ENCODE measurements around the gene ATXN7L2. TPM values are rescaled to one million over a fixed set of nuclear protein-coding genes. Genes with fewer than 3 reads are reported as not detected.

The ATXN7L2 gene
- total and polyA plus RNA-seq, 2 donors from 2014 or later: 5.7 to 7.3 TPM

DNA sequence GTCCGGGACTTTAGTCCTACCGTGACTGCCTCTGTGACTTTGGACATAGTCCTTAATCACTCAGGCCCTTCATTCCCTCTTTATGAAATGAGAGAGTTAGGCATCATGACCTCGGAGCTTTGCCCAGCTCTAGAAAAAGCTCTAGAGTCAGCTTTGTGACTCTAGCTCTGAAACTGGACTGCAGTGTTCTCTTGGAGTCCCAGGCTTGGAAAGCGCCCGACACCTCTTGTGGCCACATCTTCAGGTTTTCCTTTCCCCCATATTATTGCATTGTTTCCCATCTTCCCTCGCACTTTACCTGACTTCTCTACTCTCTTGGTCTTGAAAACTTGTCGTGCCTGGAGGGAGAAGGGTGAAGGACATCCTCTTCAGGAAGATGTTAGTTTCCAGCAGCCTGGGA is 38.3 kb downstream of the ATXN7L2 start:
- no peak overlapping the region for H3K27ac ChIP-seq (ENCODE audit: low read depth in 2 of 2, low read length in 2 of 2)
- no peaks in the 10 kb centered on the region for H3K4me1 ChIP-seq (ENCODE audit: control insufficient read depth in 2 of 3, insufficient read depth in 2 of 3, low read depth in 1 of 3, low read length in 3 of 3)
- intact Hi-C loops (cut with DNase I): loop anchor here (10.0 kb wide), 1 partner anchor 97 kb away; the partner anchor contains the start of gene PSMA5
- no peak for DNase-seq
- no peaks in the 10 kb centered on the region for H3K36me3 ChIP-seq (ENCODE audit: control insufficient read depth in 2 of 3, insufficient read depth in 3 of 3, low read length in 3 of 3)
- H3K9ac ChIP-seq (ENCODE audit: low read length in 3 of 3): no peak overlapping the region
- FAIRE-seq: no peak
- no peaks in the 10 kb centered on the region for H3K27me3 ChIP-seq (ENCODE audit: control insufficient read depth, insufficient read depth, low read length)
- no peak for TF ChIP-seq CTCF (IDR thresholded peaks at IDR 0.05; ENCODE audit: borderline replicate concordance, extremely low read depth, insufficient read depth)
- H3K9me3 ChIP-seq (ENCODE audit: control insufficient read depth in 2 of 3, insufficient read depth in 1 of 3, low read length in 3 of 3): no peaks in the 10 kb centered on the region
- H3K4me3 ChIP-seq (ENCODE audit: low read length in 3 of 3): no peak overlapping the region

GRCh38 chr1:109523706-109524105 is 40.0 kb downstream of the ATXN7L2 start:
- H3K36me3 ChIP-seq (ENCODE audit: control insufficient read depth in 2 of 3, insufficient read depth in 3 of 3, low read length in 3 of 3): no peaks in the 10 kb centered on the region
- TF ChIP-seq CTCF (IDR thresholded peaks at IDR 0.05; ENCODE audit: borderline replicate concordance, extremely low read depth, insufficient read depth): no peak
- H3K4me3 ChIP-seq (ENCODE audit: low read length in 3 of 3): no peak overlapping the region
- FAIRE-seq: no peak
- H3K27me3 ChIP-seq (ENCODE audit: control insufficient read depth, insufficient read depth, low read length): no peaks in the 10 kb centered on the region
- no peaks in the 10 kb centered on the region for H3K4me1 ChIP-seq (ENCODE audit: control insufficient read depth in 2 of 3, insufficient read depth in 2 of 3, low read depth in 1 of 3, low read length in 3 of 3)
- no peak overlapping the region for H3K9ac ChIP-seq (ENCODE audit: low read length in 3 of 3)
- H3K9me3 ChIP-seq (ENCODE audit: control insufficient read depth in 2 of 3, insufficient read depth in 1 of 3, low read length in 3 of 3): no peaks in the 10 kb centered on the region
- DNase-seq: no peak
- intact Hi-C loops (cut with DNase I): loop anchor here (10.0 kb wide), 1 partner anchor 99 kb away; the partner anchor contains the start of gene PSMA5
- no peak overlapping the region for H3K27ac ChIP-seq (ENCODE audit: low read depth in 2 of 2, low read length in 2 of 2)

DNA sequence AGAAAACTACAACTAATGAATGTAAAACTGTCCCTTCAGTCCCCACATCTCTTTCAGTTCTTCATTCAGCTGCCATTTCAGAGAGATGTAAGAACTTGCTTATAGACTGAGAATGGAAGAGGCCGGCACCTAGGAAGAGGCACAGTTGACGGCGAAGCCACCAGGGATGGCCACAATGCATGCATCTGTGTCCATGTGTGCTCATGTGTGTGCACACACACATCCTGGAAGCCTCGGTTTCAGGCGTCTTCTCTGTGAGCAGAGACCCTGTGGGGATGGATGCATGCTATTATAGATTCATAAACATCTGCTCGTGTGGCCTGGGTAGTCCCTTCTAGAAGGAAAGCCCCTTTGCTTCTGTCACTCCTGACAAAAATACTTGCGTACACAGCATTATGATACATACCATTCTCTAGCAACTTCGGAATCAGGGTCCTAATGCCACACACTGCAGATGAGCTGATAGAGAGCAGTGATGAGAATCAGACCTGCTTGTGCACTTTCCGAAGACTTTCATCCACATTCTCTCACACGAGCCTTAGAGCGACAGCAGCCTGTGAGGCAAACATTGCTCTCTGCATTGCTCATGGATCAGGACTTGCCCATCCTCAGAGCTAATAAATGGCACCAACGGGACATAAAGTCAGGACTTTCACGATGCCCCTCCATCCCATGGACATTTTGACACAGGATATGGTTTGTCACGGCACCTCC is 43.5 kb downstream of the ATXN7L2 start:
- no peak for TF ChIP-seq CTCF (IDR thresholded peaks at IDR 0.05; ENCODE audit: borderline replicate concordance, extremely low read depth, insufficient read depth)
- no peak overlapping the region for H3K9ac ChIP-seq (ENCODE audit: low read length in 3 of 3)
- no peaks in the 10 kb centered on the region for H3K4me1 ChIP-seq (ENCODE audit: control insufficient read depth in 2 of 3, insufficient read depth in 2 of 3, low read depth in 1 of 3, low read length in 3 of 3)
- H3K27ac ChIP-seq (ENCODE audit: low read depth in 2 of 2, low read length in 2 of 2): no peak overlapping the region
- DNase-seq (no peak), FAIRE-seq (no peak)
- no peaks in the 10 kb centered on the region for H3K36me3 ChIP-seq (ENCODE audit: control insufficient read depth in 2 of 3, insufficient read depth in 3 of 3, low read length in 3 of 3)
- H3K27me3 ChIP-seq (ENCODE audit: control insufficient read depth, insufficient read depth, low read length): no peaks in the 10 kb centered on the region
- H3K4me3 ChIP-seq (ENCODE audit: low read length in 3 of 3): no peak overlapping the region
- intact Hi-C loops (cut with DNase I): loop anchor here (10.0 kb wide), 1 partner anchor 102 kb away; the partner anchor contains the start of gene PSMA5
- no peaks in the 10 kb centered on the region for H3K9me3 ChIP-seq (ENCODE audit: control insufficient read depth in 2 of 3, insufficient read depth in 1 of 3, low read length in 3 of 3)
